Colonic mucosa (tissue), 4 donors: Measurements from ENCODE around the gene NQO2. TPM values are rescaled to one million over a fixed set of nuclear protein-coding genes. Genes with fewer than 3 reads are reported as not detected.

ENCODE experiments used
- DNase-seq: peaks from one replicate; pipeline ENCODE4 v3.0.0-alpha.2; 2020
- H3K27ac ChIP-seq: fragments of 200-600 bp; one replicate; pipeline ENCODE4 v1.8.0; 2021
- H3K27me3 ChIP-seq: fragments of 200-600 bp; one replicate; pipeline ENCODE4 v1.8.0; 2021
- H3K36me3 ChIP-seq: fragments of 200-600 bp; one replicate; pipeline ENCODE4 v1.8.0; 2021
- H3K4me1 ChIP-seq: fragments of 200-600 bp; one replicate; pipeline ENCODE4 v1.8.0; 2021; ENCODE audit warnings: mild to moderate bottlenecking
- H3K4me3 ChIP-seq: fragments of 200-600 bp; one replicate; pipeline ENCODE4 v1.8.0; 2021
- H3K9ac ChIP-seq, 2 donors: one replicate each; pipeline ENCODE4 v1.7.0; 2013; ENCODE audit warnings: control low read depth in 2 of 2, low read depth in 2 of 2, low read length in 2 of 2
- H3K9me3 ChIP-seq: fragments of 200-600 bp; one replicate; pipeline ENCODE4 v1.8.0; 2021
- intact Hi-C: fragments of 100-400 bp; cut with DNase I; formaldehyde crosslinking; loops from one replicate; pipeline ENCODE4 v1.14.1; 2022
- total RNA-seq, 2 donors: library from RNA; stranded (reverse); fragmentation: NEBNext Ultra II Directional in 1 of 2; extraction: Animal tissue kit (Norgen Biotek cat#: 25700) in 1 of 2; gene quantifications; one replicate each; pipeline ENCODE4 v1.2.1, GENCODE V29; 2021
- TF ChIP-seq, protein P1 (sequence below): fragments of 200-600 bp; IDR thresholded peaks from one replicate; pipeline ENCODE4 v1.8.0; 2022; ENCODE audit warnings: antibody characterized with exemption, mild to moderate bottlenecking
- donor health status: healthy.
- donor health status: DM: no; HTN: no; CAD: no.
- donor health status: DM: no; HTN: no; CAD: no.

The NQO2 gene
- total RNA-seq, 2 donors from 2014 or later, result 14.1 to 19.0 TPM

DNA sequence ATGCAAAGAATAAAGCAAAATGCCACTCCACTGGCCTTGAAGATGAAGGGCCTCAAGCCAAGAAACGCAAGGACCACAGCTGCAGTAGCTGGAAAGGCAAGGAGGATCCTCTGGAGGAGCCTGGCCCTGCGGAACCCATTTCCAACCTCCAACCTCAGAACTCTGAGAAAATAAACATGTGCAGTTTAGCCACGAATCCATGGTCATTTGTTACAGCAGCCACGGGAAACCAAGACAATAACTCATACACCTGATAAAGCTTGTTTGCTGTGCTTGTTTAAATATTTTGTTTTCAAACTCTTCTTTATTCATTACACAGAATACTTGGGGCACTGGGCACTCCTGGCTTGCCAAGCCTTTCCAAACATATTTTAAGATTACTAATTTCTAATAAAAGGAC is 38.8 kb upstream of the NQO2 start:
- H3K27me3 ChIP-seq, result no peaks in the 10 kb centered on the region
- H3K9me3 ChIP-seq, result no peaks in the 10 kb centered on the region
- TF ChIP-seq, protein P1, sequence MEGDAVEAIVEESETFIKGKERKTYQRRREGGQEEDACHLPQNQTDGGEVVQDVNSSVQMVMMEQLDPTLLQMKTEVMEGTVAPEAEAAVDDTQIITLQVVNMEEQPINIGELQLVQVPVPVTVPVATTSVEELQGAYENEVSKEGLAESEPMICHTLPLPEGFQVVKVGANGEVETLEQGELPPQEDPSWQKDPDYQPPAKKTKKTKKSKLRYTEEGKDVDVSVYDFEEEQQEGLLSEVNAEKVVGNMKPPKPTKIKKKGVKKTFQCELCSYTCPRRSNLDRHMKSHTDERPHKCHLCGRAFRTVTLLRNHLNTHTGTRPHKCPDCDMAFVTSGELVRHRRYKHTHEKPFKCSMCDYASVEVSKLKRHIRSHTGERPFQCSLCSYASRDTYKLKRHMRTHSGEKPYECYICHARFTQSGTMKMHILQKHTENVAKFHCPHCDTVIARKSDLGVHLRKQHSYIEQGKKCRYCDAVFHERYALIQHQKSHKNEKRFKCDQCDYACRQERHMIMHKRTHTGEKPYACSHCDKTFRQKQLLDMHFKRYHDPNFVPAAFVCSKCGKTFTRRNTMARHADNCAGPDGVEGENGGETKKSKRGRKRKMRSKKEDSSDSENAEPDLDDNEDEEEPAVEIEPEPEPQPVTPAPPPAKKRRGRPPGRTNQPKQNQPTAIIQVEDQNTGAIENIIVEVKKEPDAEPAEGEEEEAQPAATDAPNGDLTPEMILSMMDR, result no peak
- H3K27ac ChIP-seq, result no peak overlapping the region
- H3K36me3 ChIP-seq, result no peaks in the 10 kb centered on the region
- no peak overlapping the region for H3K4me3 ChIP-seq
- no peak for DNase-seq
- H3K4me1 ChIP-seq, result peaks cover 6% of the 10 kb centered on the region
- H3K9ac ChIP-seq, result peak overlapping the region in 1 of 2 donors; percentile 14
- intact Hi-C loops, result no loop called here

DNA sequence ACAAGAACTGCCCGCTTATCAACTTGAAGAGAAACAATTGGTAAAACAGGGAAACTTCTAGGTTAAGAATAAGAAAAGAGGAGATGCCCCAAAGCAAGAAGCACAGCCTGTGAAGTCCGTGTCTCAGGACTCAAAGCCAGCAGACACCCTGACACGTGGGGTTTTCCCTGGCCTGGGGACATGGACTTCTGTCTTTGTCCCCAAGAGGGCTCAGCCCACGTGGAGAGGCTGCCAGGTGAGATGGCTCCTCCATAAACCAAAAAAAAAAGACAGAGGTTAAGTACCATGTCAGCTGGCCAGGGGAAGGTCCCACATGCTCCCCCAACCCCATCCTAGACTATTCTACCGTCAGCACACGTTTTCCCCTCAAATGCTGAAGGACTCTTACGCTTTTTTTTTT is 38.2 kb upstream of the NQO2 start:
- H3K9me3 ChIP-seq, result no peaks in the 10 kb centered on the region
- no peaks in the 10 kb centered on the region for H3K27me3 ChIP-seq
- H3K4me3 ChIP-seq, result no peak overlapping the region
- no peak for DNase-seq
- TF ChIP-seq, protein P1, result no peak
- H3K36me3 ChIP-seq, result no peaks in the 10 kb centered on the region
- peaks cover 11% of the 10 kb centered on the region for H3K4me1 ChIP-seq
- intact Hi-C loops, result no loop called here
- peak overlapping the region; percentile 61 for H3K27ac ChIP-seq
- H3K9ac ChIP-seq, result peak overlapping the region in 1 of 2 donors; percentile 69

DNA sequence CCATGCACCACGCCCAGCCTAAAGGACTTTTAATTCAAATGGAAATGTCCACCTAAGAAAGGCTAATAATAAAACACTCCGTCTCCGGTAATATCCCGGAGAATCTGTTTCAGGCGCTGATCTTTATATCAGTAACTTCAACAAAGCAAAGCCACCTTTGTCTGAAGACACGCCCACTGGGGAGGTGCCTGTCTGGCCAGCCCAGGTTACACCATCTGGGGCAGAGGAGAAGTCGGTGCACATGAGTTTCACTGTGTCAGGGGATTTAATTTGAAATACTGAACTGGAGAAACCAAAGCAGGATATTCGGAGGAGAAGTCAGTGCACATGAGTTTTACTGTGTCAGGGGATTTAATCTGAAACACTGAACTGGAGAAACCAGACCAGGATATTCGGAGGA is 37.7 kb upstream of the NQO2 start:
- intact Hi-C loops, result no loop called here
- Histone ChIP-seq H3K36me3 (no peaks in the 10 kb centered on the region), H3K4me1 (peaks cover 11% of the 10 kb centered on the region), H3K27ac (peak overlapping the region; percentile 61), H3K9me3 (no peaks in the 10 kb centered on the region), H3K27me3 (no peaks in the 10 kb centered on the region), H3K4me3 (no peak overlapping the region), H3K9ac (peak overlapping the region in 1 of 2 donors; percentile 69)
- TF ChIP-seq, protein P1, result no peak
- peak; percentile 84 for DNase-seq

GRCh38 chr6:2962636-2963035 is 37.1 kb upstream of the NQO2 start:
- Histone ChIP-seq H3K27me3 (no peaks in the 10 kb centered on the region), H3K4me1 (peaks cover 11% of the 10 kb centered on the region), H3K9ac (peak overlapping the region in 1 of 2 donors; percentile 69), H3K36me3 (no peaks in the 10 kb centered on the region), H3K4me3 (no peak overlapping the region), H3K9me3 (no peaks in the 10 kb centered on the region), H3K27ac (peak overlapping the region; percentile 61)
- TF ChIP-seq, protein P1, result no peak
- intact Hi-C loops, result no loop called here
- DNase-seq, result no peak

- H3K9me3 ChIP-seq, result no peaks in the 10 kb centered on the region
These were observed 35.9 kb upstream of the NQO2 start for GRCh38 chr6:2963756-2964155.

More at GRCh38 chr6:2963756-2964155, 35.9 kb upstream of the NQO2 start:
- TF ChIP-seq, protein P1, result no peak
- no peaks in the 10 kb centered on the region for H3K36me3 ChIP-seq
- H3K27me3 ChIP-seq, result no peaks in the 10 kb centered on the region
- no peak overlapping the region for H3K27ac ChIP-seq
- H3K4me3 ChIP-seq, result no peak overlapping the region
- intact Hi-C loops, result no loop called here
- H3K9ac ChIP-seq, result no peak overlapping the region
- H3K4me1 ChIP-seq, result peaks cover 11% of the 10 kb centered on the region
- DNase-seq, result no peak
